HG02798 (cell line): ENCODE results near the gene SOBP.

Experiments used
- ATAC-seq: cut with Tn5 transposase; IDR thresholded peaks from one replicate; pipeline ENCODE4 v1.9.1; 2021; ENCODE audit warnings: mild to moderate bottlenecking; ENCODE audit not compliant: unreplicated experiment, poor library complexity

Gene SOBP

GRCh38 chr6:107652526-107653182, 162.7 kb downstream of the SOBP start:
- no peak for ATAC-seq

- ATAC-seq, result no peak
These were observed 163.3 kb downstream of the SOBP start for GRCh38 chr6:107653183-107653580.

DNA sequence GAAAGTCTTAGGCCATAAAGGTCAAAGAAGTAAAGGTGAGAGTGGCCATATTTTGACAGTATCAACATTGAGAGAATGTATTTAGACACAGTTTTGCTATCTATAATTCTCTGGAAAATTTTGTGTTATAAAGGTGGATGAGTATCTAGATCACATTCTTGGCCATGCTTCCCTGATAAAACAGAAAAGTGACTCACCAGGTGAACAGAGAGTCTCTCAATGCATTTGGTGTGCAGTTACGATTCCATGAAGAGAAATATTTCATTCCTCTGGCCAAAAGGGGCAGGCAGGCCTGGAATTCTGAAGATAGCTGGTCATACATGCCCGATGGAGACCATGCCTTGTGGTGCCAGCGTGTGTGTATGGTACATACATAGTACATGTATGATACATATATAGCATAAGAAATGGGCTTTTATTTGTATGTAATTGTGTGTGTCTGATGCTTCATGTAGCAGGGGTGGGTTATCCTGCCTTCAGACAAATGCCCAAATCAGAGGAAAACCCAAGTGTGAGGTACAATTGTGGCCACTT, 164.0 kb downstream of the SOBP start:
- no peak for ATAC-seq

- no peak for ATAC-seq
These were observed 164.8 kb downstream of the SOBP start for GRCh38 chr6:107654764-107655163.

DNA sequence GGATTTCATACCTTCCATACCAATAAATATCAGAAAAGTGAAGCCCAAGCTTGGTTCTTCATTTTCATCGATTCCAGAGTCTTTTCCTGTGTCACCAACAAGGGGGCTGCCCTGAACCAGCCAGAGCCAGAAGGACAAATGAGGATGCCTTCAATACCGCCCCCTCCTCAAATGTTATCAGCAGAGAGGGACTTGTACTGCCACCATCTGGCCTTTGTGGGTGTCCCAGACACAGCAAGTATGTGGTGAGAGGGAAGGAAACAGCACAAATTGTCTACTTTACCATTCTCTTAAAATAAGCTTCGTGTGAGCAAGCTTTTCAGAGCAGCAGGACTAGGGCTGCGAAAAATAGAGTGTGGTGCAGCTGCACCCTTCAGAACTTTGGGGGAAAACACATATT, 165.3 kb downstream of the SOBP start:
- no peak for ATAC-seq

DNA sequence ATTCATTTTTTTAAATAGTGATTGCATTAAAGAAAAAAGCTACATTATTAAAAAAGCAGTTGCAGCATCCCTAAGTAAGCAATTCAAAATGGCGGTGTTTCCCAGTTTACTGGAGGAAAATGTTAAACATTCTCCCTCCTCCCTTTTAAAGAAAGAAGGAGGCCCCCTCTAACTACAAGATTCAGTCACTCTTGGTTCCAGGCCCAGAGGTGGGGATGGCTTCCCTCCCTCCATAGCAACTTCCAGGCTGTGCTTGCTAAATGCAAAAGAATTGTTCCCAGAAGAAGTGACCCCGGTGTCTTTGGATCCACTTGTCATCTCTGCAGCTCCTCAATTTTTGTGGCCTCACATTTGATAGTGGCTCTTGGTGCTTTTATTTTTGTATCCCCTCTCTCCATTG, 165.9 kb downstream of the SOBP start:
- ATAC-seq, result no peak

DNA sequence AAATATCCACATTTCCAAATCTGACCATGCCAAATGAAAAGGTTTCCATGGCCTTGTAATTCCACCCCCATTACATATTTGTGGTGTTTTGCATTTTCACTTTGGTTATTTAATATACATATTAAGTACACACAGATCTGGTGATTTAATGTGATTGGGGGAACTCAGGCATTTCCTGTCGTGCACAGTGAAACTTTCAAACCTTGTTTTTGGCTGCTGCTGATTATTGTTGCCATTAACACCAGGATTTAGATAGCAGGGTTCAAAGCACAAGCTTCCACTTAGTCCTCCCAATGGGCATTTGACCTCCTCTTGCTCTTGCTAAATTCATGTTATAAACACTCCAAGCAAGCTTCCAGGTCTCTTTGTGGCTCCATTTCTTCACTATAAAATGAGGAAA, 166.5 kb downstream of the SOBP start:
- ATAC-seq, result no peak

DNA sequence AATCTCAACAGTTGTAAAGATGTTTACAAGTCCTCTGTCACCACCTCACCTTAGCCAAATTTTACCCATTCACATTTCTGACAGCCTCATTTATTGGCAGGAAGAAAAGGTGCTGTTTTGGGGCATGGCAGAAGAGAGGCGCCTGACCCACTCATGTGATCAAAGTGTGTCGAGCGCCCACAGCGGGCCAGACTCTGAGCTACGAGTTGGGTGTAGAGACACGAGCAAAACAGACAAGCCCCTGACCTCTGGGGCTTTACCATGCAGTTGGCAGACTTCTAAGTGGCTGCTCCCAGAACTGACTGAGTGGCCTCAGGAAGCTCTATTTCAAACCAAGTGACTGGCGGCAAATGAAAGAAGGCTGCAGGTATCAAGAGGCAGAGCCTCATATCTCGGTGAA, 167.0 kb downstream of the SOBP start:
- ATAC-seq, result no peak

- no peak for ATAC-seq
These were observed 167.4 kb downstream of the SOBP start for GRCh38 chr6:107657373-107657754.

DNA sequence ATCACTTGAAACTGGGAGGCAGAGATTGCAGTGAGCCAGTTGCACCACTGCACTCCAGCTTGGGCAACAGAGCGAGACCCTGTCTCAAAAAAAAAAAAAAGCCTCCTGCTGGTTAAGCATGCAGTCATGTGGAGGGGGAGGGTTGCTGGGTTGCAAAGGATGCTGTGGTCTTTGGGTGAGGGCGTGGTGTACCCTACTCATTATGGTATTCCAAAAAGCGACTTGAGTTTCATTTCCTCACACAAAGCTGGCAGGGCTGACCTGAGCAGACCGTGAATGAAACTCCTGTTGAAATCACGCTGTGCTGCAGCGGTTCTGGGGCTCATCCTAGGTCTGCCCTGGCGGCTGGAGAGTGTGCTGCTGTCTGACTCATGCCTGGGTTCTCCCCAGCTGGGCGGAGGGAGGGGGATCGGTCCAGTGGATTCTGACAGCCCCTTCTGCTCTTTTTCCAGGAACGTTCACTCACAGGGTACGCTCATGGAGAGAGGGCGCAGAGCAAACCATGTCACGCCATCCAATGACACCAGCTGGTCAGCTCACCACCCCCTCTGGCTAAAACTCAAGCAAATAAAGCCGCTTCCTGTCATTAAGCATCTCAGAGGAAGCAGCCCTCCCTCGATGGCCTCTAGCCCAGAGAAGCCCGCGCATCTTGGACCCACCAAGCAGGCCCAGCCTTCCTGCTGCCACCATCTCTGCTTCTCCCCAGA, 168.0 kb downstream of the SOBP start:
- peak; percentile 90 for ATAC-seq

DNA sequence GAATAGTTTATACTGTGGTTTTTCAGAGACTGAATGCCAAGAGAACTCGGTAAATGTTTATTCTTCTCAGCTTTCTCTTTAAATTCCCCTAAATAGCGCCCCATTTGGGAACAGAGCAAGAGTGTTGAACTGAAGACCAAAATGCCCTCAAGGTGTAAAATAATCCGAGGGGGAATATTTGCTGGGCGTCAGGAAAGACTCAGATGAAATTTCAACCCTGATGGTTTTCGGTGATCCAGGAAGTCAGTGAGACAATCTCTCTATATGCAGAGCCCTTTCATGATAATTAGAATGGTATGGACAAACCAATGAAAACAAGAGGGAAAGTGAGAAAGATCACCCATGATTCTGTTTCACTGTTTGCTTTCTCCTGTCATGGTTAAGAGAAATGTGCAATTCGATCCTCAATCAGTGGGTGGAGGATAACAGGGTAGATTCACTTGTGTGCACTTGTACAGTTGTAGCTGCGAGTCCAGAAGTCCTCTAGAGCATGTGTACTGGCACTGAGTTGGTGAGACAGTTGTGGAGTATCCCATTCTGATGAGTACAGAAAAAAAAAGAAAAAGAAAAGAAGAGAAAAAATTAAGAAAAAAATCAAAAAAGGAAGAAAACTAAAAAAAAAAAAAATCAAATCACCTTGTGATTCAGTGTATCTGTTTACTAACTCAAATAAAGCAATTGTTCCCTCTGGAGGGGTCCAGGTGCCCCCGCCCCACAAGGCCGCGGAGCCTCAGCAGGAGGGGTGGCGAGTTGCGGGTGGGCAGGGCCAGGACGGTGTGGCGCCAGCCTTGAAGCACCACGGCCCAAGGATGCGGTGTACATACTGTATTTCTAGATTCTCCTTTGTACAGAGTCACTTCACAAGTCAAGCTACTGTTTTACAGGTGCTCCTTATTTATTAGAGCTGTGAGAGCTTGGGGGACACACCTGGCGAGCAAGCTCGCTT, 169.3 kb downstream of the SOBP start:
- no peak for ATAC-seq

- no peak for ATAC-seq
These were observed 170.9 kb downstream of the SOBP start for GRCh38 chr6:107660839-107661238.

DNA sequence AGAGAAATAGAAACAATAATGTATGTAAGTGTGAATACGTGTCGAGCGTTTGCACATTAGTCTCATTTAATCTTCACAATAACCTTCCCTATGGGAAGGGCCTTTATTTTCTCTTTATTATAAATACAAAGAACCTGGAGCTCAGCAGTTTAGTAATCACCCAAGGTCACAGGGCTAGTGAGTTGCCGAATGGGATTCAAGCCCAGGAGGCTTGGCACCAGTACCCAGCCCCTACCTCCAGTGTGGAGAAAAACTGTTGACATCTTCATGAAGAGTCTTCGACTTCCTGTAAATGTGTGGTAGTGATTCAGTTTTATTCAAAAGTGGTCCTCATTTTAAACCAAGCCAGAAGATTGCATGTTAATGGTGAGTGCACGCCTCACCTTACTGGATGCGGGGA, 171.4 kb downstream of the SOBP start:
- no peak for ATAC-seq

DNA sequence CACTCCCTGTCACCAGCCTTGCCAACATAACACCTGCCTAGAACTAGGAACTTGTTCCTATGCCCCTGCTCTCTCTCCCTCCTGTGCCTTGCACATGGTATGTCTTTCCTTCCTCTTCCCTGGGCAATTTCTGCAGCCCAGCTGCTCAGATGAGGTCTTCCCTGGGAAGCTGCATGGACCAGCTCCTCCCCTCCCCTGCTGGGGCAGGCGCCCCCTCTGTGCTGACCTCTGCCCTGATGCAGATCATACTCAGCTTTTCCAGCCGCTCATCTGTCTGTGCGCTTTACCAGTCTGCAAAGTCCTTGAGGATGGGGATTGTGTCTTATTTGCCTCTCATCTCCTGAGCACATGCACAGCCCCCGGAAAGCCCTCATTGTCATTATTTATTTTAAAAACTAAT, 172.4 kb downstream of the SOBP start:
- ATAC-seq, result no peak

DNA sequence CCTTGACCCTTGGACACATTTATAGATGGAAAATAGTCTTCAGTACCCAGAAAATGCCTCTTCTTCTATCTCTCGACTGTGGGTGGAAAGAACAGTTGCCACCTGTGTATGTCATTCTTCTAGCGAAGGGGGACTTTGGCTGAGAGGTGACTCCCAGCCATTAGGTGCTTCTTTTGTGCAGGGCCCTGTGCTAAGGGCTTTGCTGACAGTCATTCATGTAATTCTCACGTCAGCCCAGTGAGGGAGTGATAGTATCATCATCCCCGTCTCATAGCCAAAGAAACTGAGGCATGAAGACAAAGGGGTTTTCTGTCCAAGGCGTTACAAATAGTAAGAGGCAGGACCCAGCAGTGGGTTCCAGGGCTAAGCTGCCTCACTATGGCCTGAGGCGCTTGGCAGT, 173.4 kb downstream of the SOBP start:
- ATAC-seq, result no peak

- ATAC-seq, result no peak
These were observed 175.5 kb downstream of the SOBP start for GRCh38 chr6:107665382-107665781.

- no peak for ATAC-seq
These were observed 176.4 kb downstream of the SOBP start for GRCh38 chr6:107666084-107666980.

DNA sequence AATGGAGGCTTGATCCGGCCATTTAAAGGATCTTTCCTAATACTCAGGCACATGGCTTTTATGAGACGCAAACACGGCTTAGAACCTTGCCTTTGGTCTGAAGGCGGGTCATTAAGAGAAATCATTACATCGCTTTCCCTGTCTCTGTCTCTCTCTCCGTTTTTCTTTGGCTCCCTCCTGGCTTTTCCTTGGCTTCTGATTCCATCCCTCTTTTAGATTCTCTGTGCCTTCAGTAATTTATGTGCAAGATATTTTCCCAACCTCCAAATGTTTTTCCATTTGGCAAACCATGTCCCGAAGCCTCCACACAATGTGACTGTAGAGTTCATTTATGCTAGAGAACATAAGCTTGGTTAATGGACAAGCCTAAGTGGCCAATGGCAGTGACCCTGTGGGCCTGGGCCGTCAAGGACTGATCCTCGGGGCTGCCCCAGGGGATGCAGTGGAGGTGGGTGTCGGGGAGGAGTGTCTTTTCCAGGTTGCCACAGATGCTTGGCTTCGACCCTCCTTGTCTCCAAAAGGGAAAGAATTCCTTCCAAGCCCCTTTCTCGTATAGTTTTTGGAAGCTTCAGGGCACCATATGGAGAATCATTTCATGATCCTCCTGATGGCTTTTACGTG, 177.2 kb downstream of the SOBP start:
- no peak for ATAC-seq

DNA sequence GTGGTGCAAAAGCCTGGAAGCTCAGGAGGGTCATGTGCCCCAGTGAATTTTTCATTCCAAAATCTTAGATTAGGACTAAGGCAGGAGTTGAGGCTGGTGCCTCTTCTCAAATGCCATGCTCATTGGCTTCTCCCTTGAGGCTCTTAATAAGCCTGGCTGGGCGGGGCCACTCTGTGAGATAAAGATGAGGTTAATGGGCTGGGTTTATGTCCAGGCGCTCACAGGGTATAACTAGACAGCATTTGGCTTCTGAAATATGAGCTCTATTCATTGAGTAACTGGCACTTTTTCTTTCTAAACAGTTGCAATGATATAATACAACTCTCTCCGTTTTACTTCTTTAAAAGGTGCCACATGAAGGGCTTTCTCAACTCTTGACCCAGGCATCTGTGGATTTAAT, 177.9 kb downstream of the SOBP start:
- no peak for ATAC-seq
